Prostate gland (tissue), 2 donors: ENCODE results near the gene KIF2C.

Source experiments
- CTCF ChIP-seq, 4 experiments: fragments of 200-600 bp in 2 of 4; fragments of 450-650 bp in 2 of 4; sonication (generic) in 2 of 4; IDR thresholded peaks; 1 replicate in 3 of 4; 2 replicates in 1 of 4; pipeline ENCODE4 v1.5.1; 2016 to 2019; ENCODE audit warnings: antibody characterized with exemption in 4 of 4, mild to moderate bottlenecking in 2 of 4, moderate library complexity in 2 of 4
- POLR2A ChIP-seq: fragments of 450-650 bp; IDR thresholded peaks from one replicate; pipeline ENCODE4 v1.6.1; 2016; ENCODE audit warnings: antibody characterized with exemption, mild to moderate bottlenecking
- POLR2AphosphoS5 ChIP-seq: sonication (generic); formaldehyde crosslinking; IDR thresholded peaks from one replicate; pipeline ENCODE4 v1.6.1; 2017; ENCODE audit warnings: antibody characterized with exemption

- TF ChIP-seq CTCF (IDR thresholded peaks at IDR 0.05) (no peak), POLR2AphosphoS5 (no peak), POLR2A (no peak)
Observed at GRCh38 chr1:44784094-44785028, 44.7 kb downstream of the KIF2C start.
